SU-DHL-6 (cell line): ENCODE measurements around the gene UFD1.

Source experiments
- H2AFZ ChIP-seq: fragments of 200-600 bp; sonication (generic); 2 replicates; pipeline ENCODE4 v1.6.1; 2014; ENCODE audit warnings: low read depth, mild to moderate bottlenecking, moderate library complexity, mixed read lengths, antibody characterized with exemption, low read length; ENCODE audit not compliant: severe bottlenecking
- H3F3A ChIP-seq: fragments of 200-600 bp; shearing (Covaris generic); 2 replicates; pipeline ENCODE4 v1.6.0; 2016; ENCODE audit warnings: antibody characterized with exemption, mild to moderate bottlenecking; ENCODE audit not compliant: insufficient read depth
- H3K27ac ChIP-seq: fragments of 200-600 bp; sonication (generic); 2 replicates; pipeline ENCODE4 v1.5.1; 2016; ENCODE audit warnings: low read depth, mild to moderate bottlenecking, low read length, moderate library complexity, mixed read lengths
- H3K27me3 ChIP-seq: fragments of 200-600 bp; sonication (generic), shearing (Covaris generic); 2 replicates; pipeline ENCODE4 v1.6.0; 2014; ENCODE audit warnings: mild to moderate bottlenecking, low read length
- H3K36me3 ChIP-seq: fragments of 200-600 bp; sonication (generic); 2 replicates; pipeline ENCODE4 v1.6.1; 2014; ENCODE audit warnings: mild to moderate bottlenecking, low read length, mixed read lengths
- H3K4me2 ChIP-seq: fragments of 300-600, 200-600 bp; shearing (Covaris generic), sonication (generic); 2 replicates; pipeline ENCODE4 v1.6.0; 2014; ENCODE audit warnings: low read length, low read depth, mild to moderate bottlenecking; ENCODE audit not compliant: poor library complexity, severe bottlenecking
- H3K4me3 ChIP-seq: fragments of 200-600 bp; sonication (generic); 2 replicates; pipeline ENCODE4 v1.5.1; 2014; ENCODE audit warnings: antibody characterized with exemption, low read length, mild to moderate bottlenecking, mixed read lengths; ENCODE audit not compliant: insufficient read depth, poor library complexity, severe bottlenecking
- H3K79me2 ChIP-seq: fragments of 200-600 bp; sonication (generic); 2 replicates; pipeline ENCODE4 v1.6.1; 2014; ENCODE audit warnings: mild to moderate bottlenecking, low read length, moderate library complexity; ENCODE audit not compliant: insufficient read depth
- H3K9ac ChIP-seq: fragments of 200-600 bp; sonication (generic); 2 replicates; pipeline ENCODE4 v1.7.0; 2014; ENCODE audit warnings: mild to moderate bottlenecking, low read length
- H3K9me2 ChIP-seq: fragments of 200-600 bp; sonication (generic); replicated peaks from 2 replicates; pipeline ENCODE4 v1.6.1; 2014; ENCODE audit warnings: low read length; ENCODE audit not compliant: insufficient read depth
- H3K9me3 ChIP-seq: fragments of 200-600 bp; sonication (generic); 2 replicates; pipeline ENCODE4 v1.6.1; 2014; ENCODE audit warnings: low read length, mixed read lengths; ENCODE audit not compliant: insufficient read depth
- H4K20me1 ChIP-seq: fragments of 200-600 bp; sonication (generic); 2 replicates; pipeline ENCODE4 v1.6.1; 2014; ENCODE audit warnings: low read depth, mild to moderate bottlenecking, antibody characterized with exemption, low read length, moderate library complexity, mixed read lengths
- CTCF ChIP-seq: fragments of 200-600 bp; sonication (generic); IDR thresholded peaks from one replicate; pipeline ENCODE4 v1.5.1; 2017; ENCODE audit warnings: antibody characterized with exemption, mild to moderate bottlenecking, low read length, moderate library complexity; ENCODE audit not compliant: insufficient read depth, poor library complexity, severe bottlenecking
- EZH2phosphoT487 ChIP-seq: fragments of 200-600 bp; sonication (generic), shearing (Covaris generic); conservative IDR thresholded peaks from 2 replicates; pipeline ENCODE4 v1.6.1; 2018; ENCODE audit warnings: mild to moderate bottlenecking, antibody characterized with exemption, low read length, moderate library complexity, mixed read lengths

UFD1 gene

GRCh38 chr22:19501897-19502447, 23.0 kb upstream of the UFD1 start:
- Histone ChIP-seq H3K9ac (no peak overlapping the region), H3K4me2 (no peak overlapping the region), H2AFZ (no peak overlapping the region), H3K4me3 (no peak overlapping the region), H3K27me3 (no peaks in the 10 kb centered on the region), H3F3A (no peaks in the 10 kb centered on the region), H3K36me3 (no peaks in the 10 kb centered on the region), H4K20me1 (no peaks in the 10 kb centered on the region), H3K79me2 (no peaks in the 10 kb centered on the region), H3K27ac (no peak overlapping the region), H3K9me2 (no peaks in the 10 kb centered on the region), H3K9me3 (no peaks in the 10 kb centered on the region)
- TF ChIP-seq EZH2phosphoT487 (no peak), CTCF (no peak)

- Histone ChIP-seq H3K4me2 (no peak overlapping the region), H3K27me3 (no peaks in the 10 kb centered on the region), H4K20me1 (no peaks in the 10 kb centered on the region), H3K4me3 (no peak overlapping the region), H3K9me2 (no peaks in the 10 kb centered on the region), H3K9me3 (no peaks in the 10 kb centered on the region), H2AFZ (no peak overlapping the region), H3F3A (no peaks in the 10 kb centered on the region), H3K79me2 (no peaks in the 10 kb centered on the region), H3K36me3 (no peaks in the 10 kb centered on the region), H3K9ac (no peak overlapping the region), H3K27ac (no peak overlapping the region)
- TF ChIP-seq EZH2phosphoT487 (no peak), CTCF (no peak)
Measured at GRCh38 chr22:19499880-19500242, 20.9 kb upstream of the UFD1 start.

- Histone ChIP-seq H3K9me3 (no peaks in the 10 kb centered on the region), H3K4me2 (no peak overlapping the region), H3K9ac (no peak overlapping the region), H4K20me1 (no peaks in the 10 kb centered on the region), H3K27ac (no peak overlapping the region), H3K4me3 (no peak overlapping the region), H3K27me3 (no peaks in the 10 kb centered on the region), H3F3A (no peaks in the 10 kb centered on the region), H3K9me2 (no peaks in the 10 kb centered on the region), H3K79me2 (no peaks in the 10 kb centered on the region), H2AFZ (no peak overlapping the region), H3K36me3 (no peaks in the 10 kb centered on the region)
- TF ChIP-seq CTCF = no peak
- TF ChIP-seq EZH2phosphoT487 = no peak
Measured at GRCh38 chr22:19499236-19499879, 20.4 kb upstream of the UFD1 start.
